ENCODE results near the gene SMARCA4.

- no peak for TF ChIP-seq CTCF (conservative IDR thresholded peaks at IDR 0.05; ENCODE audit: low read length)
- TF ChIP-seq EZH2phosphoT487 (IDR thresholded peaks at IDR 0.05; ENCODE audit: borderline replicate concordance, low read depth, low read length): no peak
Measured at GRCh38 chr19:11066326-11066725, 105.5 kb downstream of the SMARCA4 start.
